Testis (tissue), 2 donors: ENCODE data around the gene ERBIN.

ENCODE experiments used
- POLR2A ChIP-seq: fragments of 450-650 bp; IDR thresholded peaks from one replicate; pipeline ENCODE4 v1.6.1; 2017; ENCODE audit warnings: antibody characterized with exemption, mild to moderate bottlenecking, moderate library complexity
- TF ChIP-seq, protein P1 (sequence below), 3 experiments: fragments of 450-650 bp in 2 of 3; fragments of 200-600 bp in 1 of 3; sonication (generic) in 1 of 3; IDR thresholded peaks; one replicate each; pipeline ENCODE4 v1.5.1; 2016 to 2019; ENCODE audit warnings: antibody characterized with exemption in 3 of 3, mild to moderate bottlenecking in 2 of 3, moderate library complexity in 1 of 3

DNA sequence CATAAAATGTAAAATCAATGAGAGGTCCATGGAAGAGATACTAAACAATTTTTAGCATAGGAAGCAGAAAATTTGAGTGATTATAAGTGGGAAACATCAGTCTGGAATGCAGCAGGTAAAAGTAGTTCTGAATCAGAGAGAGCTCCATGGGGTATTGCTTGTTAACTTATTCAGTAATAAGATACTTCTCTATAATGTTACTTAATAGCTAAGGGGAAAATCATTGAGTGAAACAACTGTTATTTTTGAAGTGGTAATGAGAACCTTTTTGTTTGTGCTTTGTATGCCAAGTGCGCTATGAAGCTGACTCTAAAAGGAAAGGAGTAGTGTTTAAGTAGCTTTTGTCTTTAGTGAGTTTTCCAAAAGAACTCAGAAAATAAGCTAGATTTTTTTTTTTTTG, 95.2 kb downstream of the ERBIN start:
- TF ChIP-seq, protein P1, sequence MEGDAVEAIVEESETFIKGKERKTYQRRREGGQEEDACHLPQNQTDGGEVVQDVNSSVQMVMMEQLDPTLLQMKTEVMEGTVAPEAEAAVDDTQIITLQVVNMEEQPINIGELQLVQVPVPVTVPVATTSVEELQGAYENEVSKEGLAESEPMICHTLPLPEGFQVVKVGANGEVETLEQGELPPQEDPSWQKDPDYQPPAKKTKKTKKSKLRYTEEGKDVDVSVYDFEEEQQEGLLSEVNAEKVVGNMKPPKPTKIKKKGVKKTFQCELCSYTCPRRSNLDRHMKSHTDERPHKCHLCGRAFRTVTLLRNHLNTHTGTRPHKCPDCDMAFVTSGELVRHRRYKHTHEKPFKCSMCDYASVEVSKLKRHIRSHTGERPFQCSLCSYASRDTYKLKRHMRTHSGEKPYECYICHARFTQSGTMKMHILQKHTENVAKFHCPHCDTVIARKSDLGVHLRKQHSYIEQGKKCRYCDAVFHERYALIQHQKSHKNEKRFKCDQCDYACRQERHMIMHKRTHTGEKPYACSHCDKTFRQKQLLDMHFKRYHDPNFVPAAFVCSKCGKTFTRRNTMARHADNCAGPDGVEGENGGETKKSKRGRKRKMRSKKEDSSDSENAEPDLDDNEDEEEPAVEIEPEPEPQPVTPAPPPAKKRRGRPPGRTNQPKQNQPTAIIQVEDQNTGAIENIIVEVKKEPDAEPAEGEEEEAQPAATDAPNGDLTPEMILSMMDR (IDR thresholded peaks at IDR 0.05): no peak
- TF ChIP-seq POLR2A: no peak
